ENCODE data around the gene IRAK1BP1. TPM values are rescaled to one million over a fixed set of nuclear protein-coding genes. Genes with fewer than 3 reads are reported as not detected.

The IRAK1BP1 gene
- polyA plus RNA-seq, 1 donor from 2014 or later: 6.6 TPM

GRCh38 chr6:78831492-78831891, 35.9 kb upstream of the IRAK1BP1 start:
- Histone ChIP-seq H3K9me3 (ENCODE audit: low read length) (no peaks in the 10 kb centered on the region), H2AFZ (ENCODE audit: low read depth, low read length) (no peak overlapping the region), H3K9me2 (ENCODE audit: insufficient read depth, low read length) (no peaks in the 10 kb centered on the region), H3K9ac (ENCODE audit: low read length) (no peak overlapping the region), H3K27me3 (ENCODE audit: insufficient read depth, low read depth, low read length) (no peaks in the 10 kb centered on the region), H3K36me3 (ENCODE audit: insufficient read depth, low read length) (no peaks in the 10 kb centered on the region), H3K4me3 (ENCODE audit: low read length) (no peak overlapping the region), H3K4me2 (ENCODE audit: low read length) (no peak overlapping the region), H4K20me1 (ENCODE audit: insufficient read depth) (no peaks in the 10 kb centered on the region), H3F3A (ENCODE audit: insufficient read depth, low read length, poor library complexity, severe bottlenecking) (no peaks in the 10 kb centered on the region), H3K79me2 (replicated peaks; ENCODE audit: insufficient read depth, low read length) (no peaks in the 10 kb centered on the region), H3K27ac (ENCODE audit: low read length) (no peak overlapping the region)
- TF ChIP-seq POLR2AphosphoS5 (IDR thresholded peaks at IDR 0.05) (no peak), REST (IDR thresholded peaks at IDR 0.05; ENCODE audit: borderline replicate concordance) (no peak), EP300 (conservative IDR thresholded peaks at IDR 0.05; ENCODE audit: poor library complexity, severe bottlenecking) (no peak), CTCF (IDR thresholded peaks at IDR 0.05; ENCODE audit: poor library complexity, severe bottlenecking) (no peak), EZH2 (IDR thresholded peaks at IDR 0.05; ENCODE audit: borderline replicate concordance, insufficient read depth, low read length, poor library complexity, severe bottlenecking) (no peak), SMC3 (conservative IDR thresholded peaks at IDR 0.05; ENCODE audit: poor library complexity) (no peak), RAD21 (conservative IDR thresholded peaks at IDR 0.05) (no peak), MXI1 (conservative IDR thresholded peaks at IDR 0.05; ENCODE audit: poor library complexity, severe bottlenecking) (no peak), TAF1 (IDR thresholded peaks at IDR 0.05; ENCODE audit: low read depth) (no peak)

GRCh38 chr6:78832091-78832808, 35.1 kb upstream of the IRAK1BP1 start:
- no peaks in the 10 kb centered on the region for H3K36me3 ChIP-seq (ENCODE audit: insufficient read depth, low read length)
- no peaks in the 10 kb centered on the region for H3K27me3 ChIP-seq (ENCODE audit: insufficient read depth, low read depth, low read length)
- no peak overlapping the region for H3K9ac ChIP-seq (ENCODE audit: low read length)
- H3K9me3 ChIP-seq (ENCODE audit: low read length): no peaks in the 10 kb centered on the region
- no peak overlapping the region for H3K27ac ChIP-seq (ENCODE audit: low read length)
- no peak overlapping the region for H2AFZ ChIP-seq (ENCODE audit: low read depth, low read length)
- no peaks in the 10 kb centered on the region for H3K79me2 ChIP-seq (replicated peaks; ENCODE audit: insufficient read depth, low read length)
- no peak overlapping the region for H3K4me3 ChIP-seq (ENCODE audit: low read length)
- TF ChIP-seq EP300 (conservative IDR thresholded peaks at IDR 0.05; ENCODE audit: poor library complexity, severe bottlenecking): no peak
- no peak for TF ChIP-seq RAD21 (conservative IDR thresholded peaks at IDR 0.05)
- H3F3A ChIP-seq (ENCODE audit: insufficient read depth, low read length, poor library complexity, severe bottlenecking): no peaks in the 10 kb centered on the region
- no peaks in the 10 kb centered on the region for H4K20me1 ChIP-seq (ENCODE audit: insufficient read depth)
- no peaks in the 10 kb centered on the region for H3K9me2 ChIP-seq (ENCODE audit: insufficient read depth, low read length)
- no peak overlapping the region for H3K4me2 ChIP-seq (ENCODE audit: low read length)
